Panc1 (cell line): ENCODE measurements around the gene FAM114A2. TPM values are rescaled to one million over a fixed set of nuclear protein-coding genes. Genes with fewer than 3 reads are reported as not detected.

Experiments
- ATAC-seq: fragments of 200-7000 bp; cut with Tn5 transposase; 2 replicates; pipeline ENCODE4 v1.9.1; 2020; ENCODE audit warnings: mild to moderate bottlenecking, moderate library complexity
- BruUV-seq: library from RNA; stranded (reverse); fragments of 400-500 nt; replicated peaks from 2 replicates; lab custom pipeline; 2021; lab: Mats Ljungman, UMichigan
- CTCF ChIA-PET: fragments of 300-600 bp; sonication (Branson Sonifier 250); formaldehyde crosslinking; loops from one replicate; lab custom pipeline; 2022; ENCODE audit warnings: antibody characterized with exemption; lab: Charles Lee
- POLR2A ChIA-PET: fragments of 300-600 bp; sonication (Branson Sonifier 250); formaldehyde crosslinking; loops from one replicate; lab custom pipeline; 2022; ENCODE audit warnings: antibody characterized with exemption; lab: Charles Lee
- DNase-seq: peaks from one replicate; pipeline ENCODE4 v3.0.0-alpha.2; 2010; ENCODE audit warnings: low read depth, low spot score
- H3K27ac ChIP-seq: 2 replicates; pipeline ENCODE4 v1.5.1; 2011; ENCODE audit warnings: mild to moderate bottlenecking, low read length, inconsistent platforms
- H3K27me3 ChIP-seq: fragments of 200-500 bp; sonication (Bioruptor generic); 2 replicates; pipeline ENCODE4 v1.6.0; 2014; ENCODE audit warnings: low read length, inconsistent platforms; ENCODE audit not compliant: control insufficient read depth, insufficient read depth
- H3K36me3 ChIP-seq: fragments of 200-500 bp; sonication (Bioruptor generic); 2 replicates; pipeline ENCODE4 v1.5.1; 2014; ENCODE audit warnings: inconsistent platforms, mild to moderate bottlenecking, low read length, moderate library complexity; ENCODE audit not compliant: control insufficient read depth, insufficient read depth
- H3K4me1 ChIP-seq: 2 replicates; pipeline ENCODE4 v1.5.1; 2011; ENCODE audit warnings: inconsistent platforms, mild to moderate bottlenecking, low read length, moderate library complexity; ENCODE audit not compliant: control insufficient read depth, insufficient read depth
- H3K4me3 ChIP-seq, 2 experiments: 2 replicates each; pipeline ENCODE4 v1.5.1; 2011 to 2012; ENCODE audit warnings: low read depth in 2 of 2, low read length in 2 of 2, mild to moderate bottlenecking in 2 of 2, inconsistent platforms in 1 of 2, moderate library complexity in 1 of 2
- H3K9me3 ChIP-seq: fragments of 200-500 bp; sonication (Bioruptor generic); 2 replicates; pipeline ENCODE4 v1.5.1; 2014; ENCODE audit warnings: low read depth, mild to moderate bottlenecking, inconsistent platforms, low read length, moderate library complexity; ENCODE audit not compliant: control insufficient read depth, insufficient read depth
- POLR2AphosphoS5 ChIP-seq: IDR thresholded peaks from 2 replicates; pipeline ENCODE4 v1.6.1; 2012; ENCODE audit warnings: mild to moderate bottlenecking, low read depth, low read length, moderate library complexity
- REST ChIP-seq, 2 experiments: IDR thresholded peaks; 2 replicates each; pipeline ENCODE4 v1.6.1; 2011 to 2012; ENCODE audit warnings: low read depth in 2 of 2, control low read depth in 1 of 2, low read length in 1 of 2, mild to moderate bottlenecking in 1 of 2, moderate library complexity in 1 of 2; ENCODE audit not compliant: insufficient read depth in 1 of 2
- SIN3A ChIP-seq: IDR thresholded peaks from 2 replicates; pipeline ENCODE4 v1.6.1; 2012; ENCODE audit warnings: low read depth, mild to moderate bottlenecking, low read length, moderate library complexity, borderline replicate concordance; ENCODE audit not compliant: insufficient read depth
- TCF7L2 ChIP-seq: IDR thresholded peaks from 2 replicates; pipeline ENCODE4 v1.6.1; 2011; ENCODE audit warnings: mild to moderate bottlenecking, low read depth, low read length, inconsistent platforms
- in situ Hi-C: cut with HindIII; loops from 2 replicates; pipeline ENCODE4 v1.10.0; 2016; ENCODE audit warnings: low sequenced_read_pairs, low pct_unique_long_range_greater_than_20kb
- intact Hi-C: fragments of 100-400 bp; cut with micrococcal nuclease; formaldehyde crosslinking; loops from one replicate; pipeline ENCODE4 v1.10.0; 2022; ENCODE audit not compliant: unreplicated experiment
- total RNA-seq: library from RNA; stranded (reverse); gene quantifications from one replicate; pipeline ENCODE4 v1.2.1, GENCODE V29; 2021; ENCODE audit not compliant: unreplicated experiment
- TF ChIP-seq, protein P1 (sequence below): fragments of 450-650 bp; IDR thresholded peaks from 2 replicates; pipeline ENCODE4 v1.5.1; 2017; ENCODE audit warnings: mild to moderate bottlenecking

FAM114A2 gene
- total RNA-seq, 1 experiment from 2014 or later, result 20.7 TPM

DNA sequence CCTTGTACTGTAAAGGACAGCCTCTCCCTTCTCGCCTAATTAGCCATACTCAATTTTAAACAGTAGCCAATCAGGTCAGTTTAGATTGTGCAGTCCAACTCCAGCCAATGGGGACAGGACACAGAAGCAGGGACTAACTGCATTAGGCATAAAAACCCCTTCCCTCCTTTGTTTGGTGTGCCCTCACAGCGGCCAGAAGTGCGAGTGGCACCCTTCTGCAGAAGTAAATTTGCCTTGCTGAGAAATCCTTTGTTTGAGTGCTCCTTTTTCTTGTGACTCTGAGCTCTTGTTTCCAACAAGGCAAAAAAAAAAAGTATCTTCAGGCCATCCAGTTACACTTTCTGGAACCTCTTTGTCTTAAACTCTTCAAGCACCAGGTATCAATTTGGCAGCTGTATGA, 97.4 kb downstream of the FAM114A2 start:
- no TSS peak for BruUV-seq
- CTCF ChIA-PET, result no interaction called here
- no peak for ATAC-seq

More for the DNA sequence above, 97.4 kb downstream of the FAM114A2 start:
- intact Hi-C loops (no loop called here), in situ Hi-C loops (no loop called here)
- TF ChIP-seq REST (IDR thresholded peaks at IDR 0.05; ENCODE audit: insufficient read depth in 1 of 2, low read depth in 2 of 2, low read length in 1 of 2) (no peak), POLR2AphosphoS5 (no peak), TCF7L2 (no peak), SIN3A (no peak)
- TF ChIP-seq, protein P1, sequence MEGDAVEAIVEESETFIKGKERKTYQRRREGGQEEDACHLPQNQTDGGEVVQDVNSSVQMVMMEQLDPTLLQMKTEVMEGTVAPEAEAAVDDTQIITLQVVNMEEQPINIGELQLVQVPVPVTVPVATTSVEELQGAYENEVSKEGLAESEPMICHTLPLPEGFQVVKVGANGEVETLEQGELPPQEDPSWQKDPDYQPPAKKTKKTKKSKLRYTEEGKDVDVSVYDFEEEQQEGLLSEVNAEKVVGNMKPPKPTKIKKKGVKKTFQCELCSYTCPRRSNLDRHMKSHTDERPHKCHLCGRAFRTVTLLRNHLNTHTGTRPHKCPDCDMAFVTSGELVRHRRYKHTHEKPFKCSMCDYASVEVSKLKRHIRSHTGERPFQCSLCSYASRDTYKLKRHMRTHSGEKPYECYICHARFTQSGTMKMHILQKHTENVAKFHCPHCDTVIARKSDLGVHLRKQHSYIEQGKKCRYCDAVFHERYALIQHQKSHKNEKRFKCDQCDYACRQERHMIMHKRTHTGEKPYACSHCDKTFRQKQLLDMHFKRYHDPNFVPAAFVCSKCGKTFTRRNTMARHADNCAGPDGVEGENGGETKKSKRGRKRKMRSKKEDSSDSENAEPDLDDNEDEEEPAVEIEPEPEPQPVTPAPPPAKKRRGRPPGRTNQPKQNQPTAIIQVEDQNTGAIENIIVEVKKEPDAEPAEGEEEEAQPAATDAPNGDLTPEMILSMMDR, result no peak
- Histone ChIP-seq H3K4me1 (no peaks in the 10 kb centered on the region), H3K36me3 (no peaks in the 10 kb centered on the region), H3K4me3 (no peak overlapping the region), H3K9me3 (peaks cover 5% of the 10 kb centered on the region; the same call in 1 of the 2 replicates), H3K27me3 (no peaks in the 10 kb centered on the region), H3K27ac (no peak overlapping the region)
- DNase-seq, result no peak
- POLR2A ChIA-PET, result no interaction called here

Other genes starting within 250 kb of the FAM114A2 start
- gene MFAP3, start 57 bp upstream of the FAM114A2 start, total RNA-seq, result 24.2 TPM
- gene GALNT10, start 151.8 kb upstream of the FAM114A2 start, total RNA-seq, result 50.5 TPM